HG03060 (cell line): Measurements from ENCODE around the gene SLCO1A2.
"Not testable (repeated sequence)": the region's sequence is repeated elsewhere in the genome, so short reads cannot be mapped to it uniquely, and the experiment has no call there.

ENCODE experiments used
- ATAC-seq: cut with Tn5 transposase; IDR thresholded peaks from one replicate; pipeline ENCODE4 v1.9.1; 2021; ENCODE audit warnings: low read depth, moderate number of reproducible peaks; ENCODE audit not compliant: unreplicated experiment

Gene SLCO1A2

GRCh38 chr12:21334771-21335325 lies at the start of gene SLCO1A2:
TSS of gene SLCO1A2 (minus strand) at chr12:21334917. CDS start at chr12:21334647, 270 bp downstream.
- no peak for ATAC-seq

GRCh38 chr12:21384261-21384660 lies 49.5 kb upstream of the SLCO1A2 start:
- ATAC-seq = no peak

GRCh38 chr12:21381320-21381719 lies 46.6 kb upstream of the SLCO1A2 start:
- ATAC-seq = not testable (repeated sequence)

GRCh38 chr12:21379218-21379617 lies 44.5 kb upstream of the SLCO1A2 start:
- no peak for ATAC-seq

GRCh38 chr12:21372602-21373001 lies 37.9 kb upstream of the SLCO1A2 start, which contains the start of gene IAPP:
TSS of gene IAPP (plus strand) at chr12:21372902. CDS start at chr12:21373352, 450 bp downstream.
- no peak for ATAC-seq

GRCh38 chr12:21370845-21371449 lies 36.2 kb upstream of the SLCO1A2 start:
- ATAC-seq = no peak

- no peak for ATAC-seq
These were observed 34.6 kb upstream of the SLCO1A2 start for GRCh38 chr12:21369141-21369980.

- not testable (repeated sequence) for ATAC-seq
These were observed 25.9 kb upstream of the SLCO1A2 start for GRCh38 chr12:21360632-21361031.

GRCh38 chr12:21354641-21355040 lies 19.9 kb upstream of the SLCO1A2 start:
- no peak for ATAC-seq

GRCh38 chr12:21353948-21354347 lies 19.2 kb upstream of the SLCO1A2 start:
- ATAC-seq = no peak

- no peak for ATAC-seq
These were observed 18.8 kb upstream of the SLCO1A2 start for GRCh38 chr12:21353487-21353886.

- ATAC-seq = no peak
These were observed 16.3 kb upstream of the SLCO1A2 start for GRCh38 chr12:21350975-21351374.

GRCh38 chr12:21346542-21347205 lies 12.0 kb upstream of the SLCO1A2 start:
- no peak for ATAC-seq

GRCh38 chr12:21343636-21344035 lies 8.9 kb upstream of the SLCO1A2 start:
- no peak for ATAC-seq

- ATAC-seq = no peak
These were observed 7.1 kb upstream of the SLCO1A2 start for GRCh38 chr12:21341769-21342168.

- ATAC-seq = no peak
These were observed 5.7 kb upstream of the SLCO1A2 start for GRCh38 chr12:21340403-21340802.

GRCh38 chr12:21339921-21340320 lies 5.2 kb upstream of the SLCO1A2 start:
- no peak for ATAC-seq

- ATAC-seq = no peak
These were observed 3.4 kb upstream of the SLCO1A2 start for GRCh38 chr12:21337959-21338744.

- ATAC-seq = no peak
These were observed 2.7 kb upstream of the SLCO1A2 start for GRCh38 chr12:21337453-21337852.

GRCh38 chr12:21336656-21337055 lies 1.9 kb upstream of the SLCO1A2 start:
- ATAC-seq = no peak
